IMR-90 (cell line): Measurements from ENCODE around the gene TPT1. TPM values are rescaled to one million over a fixed set of nuclear protein-coding genes. Genes with fewer than 3 reads are reported as not detected.

Source experiments
- ATAC-seq: fragments of 200-7000 bp; cut with Tn5 transposase; 2 replicates; pipeline ENCODE4 v1.9.1; 2020; ENCODE audit warnings: low read depth, mild to moderate bottlenecking, moderate library complexity
- BruUV-seq: library from RNA; stranded (reverse); fragments of 400-500 nt; replicated peaks from 2 replicates; lab custom pipeline; 2021; lab: Mats Ljungman, UMichigan
- CTCF ChIA-PET: fragments of 300-600 bp; formaldehyde crosslinking; extraction: SDS; loops from one replicate; lab custom pipeline; 2021; ENCODE audit warnings: antibody characterized with exemption; lab: Yijun Ruan, JAX
- POLR2A ChIA-PET: fragments of 300-600 bp; sonication (Branson Sonifier 250); formaldehyde crosslinking; loops from one replicate; lab custom pipeline; 2022; ENCODE audit warnings: antibody characterized with exemption; ENCODE audit not compliant: unreplicated experiment; lab: Charles Lee
- DNase-seq: peaks from one replicate; pipeline ENCODE4 v3.0.0; 2013
- H2AFZ ChIP-seq: replicated peaks from 2 replicates; pipeline ENCODE3; 2013; ENCODE audit warnings: low read length, mild to moderate bottlenecking; ENCODE audit not compliant: poor library complexity
- H2AK5ac ChIP-seq: 2 replicates; pipeline ENCODE4 v1.6.1; 2013; ENCODE audit warnings: low read depth, low read length, inconsistent platforms
- H2AK9ac ChIP-seq: replicated peaks from 2 replicates; pipeline ENCODE3; 2013; ENCODE audit warnings: mild to moderate bottlenecking, low read depth, low read length, moderate library complexity; ENCODE audit not compliant: poor library complexity
- H2BK120ac ChIP-seq: 2 replicates; pipeline ENCODE4 v1.6.1; 2013; ENCODE audit warnings: low read depth, low read length, inconsistent platforms
- H2BK15ac ChIP-seq: 3 replicates; pipeline ENCODE4 v1.6.1; 2013; ENCODE audit warnings: low read depth, low read length, inconsistent platforms
- H2BK20ac ChIP-seq: 2 replicates; pipeline ENCODE4 v1.6.1; 2013; ENCODE audit warnings: low read depth, mild to moderate bottlenecking, inconsistent platforms, low read length, moderate library complexity
- H2BK5ac ChIP-seq: 2 replicates; pipeline ENCODE4 v1.6.1; 2013; ENCODE audit warnings: mild to moderate bottlenecking, low read depth, low read length, inconsistent platforms; ENCODE audit not compliant: poor library complexity, severe bottlenecking
- H3K14ac ChIP-seq: replicated peaks from 2 replicates; pipeline ENCODE4 v1.6.1; 2013; ENCODE audit warnings: low read depth, low read length, inconsistent platforms
- H3K18ac ChIP-seq: 2 replicates; pipeline ENCODE4 v1.6.1; 2013; ENCODE audit warnings: low read depth, low read length, control low read depth
- H3K23ac ChIP-seq: 2 replicates; pipeline ENCODE4 v1.6.1; 2013; ENCODE audit warnings: low read depth, low read length, inconsistent platforms
- H3K27ac ChIP-seq: 2 replicates; pipeline ENCODE4 v1.5.1; 2013; ENCODE audit warnings: mild to moderate bottlenecking, control low read depth, low read length; ENCODE audit not compliant: insufficient read depth
- H3K27me3 ChIP-seq: 2 replicates; pipeline ENCODE4 v1.6.1; 2013; ENCODE audit warnings: low read length; ENCODE audit not compliant: control insufficient read depth, insufficient read depth
- H3K36me3 ChIP-seq: 2 replicates; pipeline ENCODE4 v1.6.1; 2013; ENCODE audit warnings: low read length, mixed read lengths; ENCODE audit not compliant: control insufficient read depth, insufficient read depth
- H3K4ac ChIP-seq: 2 replicates; pipeline ENCODE4 v1.6.1; 2013; ENCODE audit warnings: low read depth, low read length, inconsistent platforms
- H3K4me1 ChIP-seq: 2 replicates; pipeline ENCODE4 v1.6.1; 2013; ENCODE audit warnings: low read length, mixed read lengths; ENCODE audit not compliant: control insufficient read depth, insufficient read depth
- H3K4me2 ChIP-seq: 2 replicates; pipeline ENCODE4 v1.6.1; 2013; ENCODE audit warnings: low read depth, mild to moderate bottlenecking, control low read depth, low read length, moderate library complexity
- H3K4me3 ChIP-seq: 2 replicates; pipeline ENCODE4 v1.5.1; 2013; ENCODE audit warnings: low read depth, mild to moderate bottlenecking, control low read depth, low read length, moderate library complexity; ENCODE audit not compliant: insufficient read depth
- H3K56ac ChIP-seq: 2 replicates; pipeline ENCODE4 v1.6.1; 2013; ENCODE audit warnings: low read length, inconsistent platforms; ENCODE audit not compliant: insufficient read depth; ENCODE audit errors: extremely low read depth
- H3K79me1 ChIP-seq, 2 experiments: 2 replicates each; pipeline ENCODE4 v1.6.1; 2013; ENCODE audit warnings: low read length in 2 of 2, inconsistent platforms in 1 of 2, low read depth in 1 of 2
- H3K9ac ChIP-seq: 2 replicates; pipeline ENCODE4 v1.6.1; 2013; ENCODE audit warnings: low read depth, low read length, control low read depth
- H3K9me1 ChIP-seq: 2 replicates; pipeline ENCODE4 v1.6.1; 2013; ENCODE audit warnings: low read length, inconsistent platforms; ENCODE audit not compliant: insufficient read depth
- H3K9me3 ChIP-seq: 2 replicates; pipeline ENCODE4 v1.6.1; 2013; ENCODE audit warnings: low read length; ENCODE audit not compliant: control insufficient read depth, insufficient read depth
- H4K20me1 ChIP-seq: 2 replicates; pipeline ENCODE4 v1.6.1; 2013; ENCODE audit warnings: low read length, inconsistent platforms; ENCODE audit not compliant: insufficient read depth
- H4K5ac ChIP-seq: 2 replicates; pipeline ENCODE4 v1.6.1; 2013; ENCODE audit warnings: mild to moderate bottlenecking, low read depth, low read length, control low read depth
- H4K8ac ChIP-seq, 2 experiments: 2 replicates each; pipeline ENCODE4 v1.6.1; 2013; ENCODE audit warnings: low read depth in 2 of 2, low read length in 2 of 2, control low read depth in 1 of 2, inconsistent platforms in 1 of 2
- H4K91ac ChIP-seq: 2 replicates; pipeline ENCODE4 v1.6.1; 2013; ENCODE audit warnings: low read depth, low read length, inconsistent platforms; ENCODE audit not compliant: insufficient read depth
- MAFK ChIP-seq: IDR thresholded peaks from 2 replicates; pipeline ENCODE4 v1.6.1; 2012; ENCODE audit warnings: low read depth, low read length, improper control_type of control experiment
- MXI1 ChIP-seq: IDR thresholded peaks from 2 replicates; pipeline ENCODE4 v1.6.1; 2012; ENCODE audit warnings: low read depth, mild to moderate bottlenecking, low read length, moderate library complexity, borderline replicate concordance
- NFE2L2 ChIP-seq: fragments of 150-350 bp; IDR thresholded peaks from 2 replicates; pipeline ENCODE4 v1.6.1; 2016; ENCODE audit warnings: low read depth, mild to moderate bottlenecking, low read length
- RCOR1 ChIP-seq: IDR thresholded peaks from 2 replicates; pipeline ENCODE4 v1.6.1; 2012; ENCODE audit warnings: mild to moderate bottlenecking, low read length, improper control_type of control experiment; ENCODE audit not compliant: insufficient replicate concordance
- RFX5 ChIP-seq: IDR thresholded peaks from 2 replicates; pipeline ENCODE4 v1.8.0; 2012; ENCODE audit warnings: low read depth, mild to moderate bottlenecking, low read length, moderate library complexity
- WGBS, 2 experiments: methylation state at CpG; one replicate each; pipeline versions ENCODE4 v1.1.5 to v1.1.7; 2013; ENCODE audit warnings: missing lambda C conversion rate in 2 of 2; ENCODE audit not compliant: insufficient read length in 1 of 2; ENCODE audit errors: extremely low coverage in 2 of 2; 5-methylcytosine and 5-hydroxymethylcytosine counted together
- dilution Hi-C: fragments of 300-500 bp; cut with HindIII; formaldehyde crosslinking; loops from one replicate; pipeline ENCODE4 v1.14.3; 2018; ENCODE audit warnings: low sequenced_read_pairs; ENCODE audit not compliant: unreplicated experiment
- in situ Hi-C: fragments of 300-500 bp; cut with MboI; formaldehyde crosslinking; loops from 3 replicates; pipeline ENCODE4 v1.14.3; 2019; ENCODE audit warnings: low sequenced_read_pairs, inconsistent platforms, mixed read lengths
- intact Hi-C: fragments of 100-400 bp; cut with micrococcal nuclease; formaldehyde crosslinking; loops from 2 replicates; pipeline ENCODE4 v1.10.0; 2022
- polyA plus RNA-seq, 3 experiments: library from polyadenylated mRNA; depleted of rRNA; stranded (reverse); fragments of >200 nt; gene quantifications; 2 replicates each; pipeline ENCODE4 v1.2.3, GENCODE V29; 2012; ENCODE audit warnings: low replicate concordance in 1 of 3
- total RNA-seq: library from RNA; depleted of rRNA; stranded (reverse); fragments of >200 nt; gene quantifications from 2 replicates; pipeline ENCODE4 v1.2.3, GENCODE V29; 2012
- TF ChIP-seq, protein P1 (sequence below): fragments of 150-350 bp; IDR thresholded peaks from 2 replicates; pipeline ENCODE4 v1.6.1; 2017; ENCODE audit warnings: mild to moderate bottlenecking, antibody characterized with exemption, low read length, low read depth
- TF ChIP-seq, protein P2 (sequence below): fragments of 150-350 bp; IDR thresholded peaks from 2 replicates; pipeline ENCODE4 v1.6.1; 2016; ENCODE audit warnings: low read depth, mild to moderate bottlenecking, low read length, moderate library complexity, borderline replicate concordance

TPT1 gene
- total and polyA plus RNA-seq, 2 of the 4 experiments (the other 2 are of a cell fraction) = 1,663 to 2,665 TPM

DNA sequence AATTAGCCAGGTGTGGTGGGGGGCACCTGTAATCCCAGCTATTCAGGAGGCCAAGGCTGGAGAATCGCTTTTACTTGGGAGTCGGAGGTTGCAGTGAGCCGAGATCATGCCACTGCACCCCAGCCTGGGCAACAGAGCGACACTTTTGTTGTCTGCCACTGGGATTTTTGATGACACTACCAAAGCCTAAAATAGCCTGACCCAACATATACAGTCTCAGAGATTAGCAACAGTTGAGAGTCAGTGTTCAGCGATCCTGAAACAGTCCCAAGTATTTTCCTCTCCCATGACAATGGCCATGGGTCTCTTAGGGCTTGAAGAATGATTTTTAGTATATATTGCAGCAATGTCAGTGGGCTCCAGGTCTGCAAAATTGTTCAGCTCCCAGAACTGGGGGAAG, 44.3 kb upstream of the TPT1 start:
- H4K20me1 ChIP-seq = no peaks in the 10 kb centered on the region
- H3K4me1 ChIP-seq = no peaks in the 10 kb centered on the region
- intact Hi-C loops (no loop called here), in situ Hi-C loops (no loop called here), dilution Hi-C loops (no loop called here)
- no peak overlapping the region for H3K27ac ChIP-seq
- H2BK15ac ChIP-seq = no peak overlapping the region
- POLR2A ChIA-PET = no interaction called here
- H2AFZ ChIP-seq = no peak overlapping the region
- DNase-seq (no peak), ATAC-seq (no peak)
- H3K79me1 ChIP-seq = no peaks in the 10 kb centered on the region
- no peak overlapping the region for H3K4ac ChIP-seq
- H3K14ac ChIP-seq = no peak overlapping the region
- BruUV-seq = no TSS peak
- no peak overlapping the region for H2AK5ac ChIP-seq
- H4K91ac ChIP-seq = no peak overlapping the region
- H3K27me3 ChIP-seq = no peaks in the 10 kb centered on the region
- H3K36me3 ChIP-seq = peaks cover 12% of the 10 kb centered on the region
- H2BK5ac ChIP-seq = no peak overlapping the region
- no peak overlapping the region for H3K18ac ChIP-seq
- no peaks in the 10 kb centered on the region for H3K9me1 ChIP-seq
- H2BK120ac ChIP-seq = no peak overlapping the region
- no peak overlapping the region for H2AK9ac ChIP-seq
- H3K9me3 ChIP-seq = no peaks in the 10 kb centered on the region; the same call in 1 of the 2 replicates
- no peak overlapping the region for H3K56ac ChIP-seq
- no peak for TF ChIP-seq RFX5
- TF ChIP-seq NFE2L2 = no peak
- no peak for TF ChIP-seq MXI1
- TF ChIP-seq, protein P1, sequence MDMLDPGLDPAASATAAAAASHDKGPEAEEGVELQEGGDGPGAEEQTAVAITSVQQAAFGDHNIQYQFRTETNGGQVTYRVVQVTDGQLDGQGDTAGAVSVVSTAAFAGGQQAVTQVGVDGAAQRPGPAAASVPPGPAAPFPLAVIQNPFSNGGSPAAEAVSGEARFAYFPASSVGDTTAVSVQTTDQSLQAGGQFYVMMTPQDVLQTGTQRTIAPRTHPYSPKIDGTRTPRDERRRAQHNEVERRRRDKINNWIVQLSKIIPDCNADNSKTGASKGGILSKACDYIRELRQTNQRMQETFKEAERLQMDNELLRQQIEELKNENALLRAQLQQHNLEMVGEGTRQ = no peak
- no peak for TF ChIP-seq MAFK
- TF ChIP-seq RCOR1 = no peak
- TF ChIP-seq, protein P2, sequence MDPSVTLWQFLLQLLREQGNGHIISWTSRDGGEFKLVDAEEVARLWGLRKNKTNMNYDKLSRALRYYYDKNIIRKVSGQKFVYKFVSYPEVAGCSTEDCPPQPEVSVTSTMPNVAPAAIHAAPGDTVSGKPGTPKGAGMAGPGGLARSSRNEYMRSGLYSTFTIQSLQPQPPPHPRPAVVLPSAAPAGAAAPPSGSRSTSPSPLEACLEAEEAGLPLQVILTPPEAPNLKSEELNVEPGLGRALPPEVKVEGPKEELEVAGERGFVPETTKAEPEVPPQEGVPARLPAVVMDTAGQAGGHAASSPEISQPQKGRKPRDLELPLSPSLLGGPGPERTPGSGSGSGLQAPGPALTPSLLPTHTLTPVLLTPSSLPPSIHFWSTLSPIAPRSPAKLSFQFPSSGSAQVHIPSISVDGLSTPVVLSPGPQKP = no peak
- CTCF ChIA-PET = interaction anchor here (0.5 kb wide), 1 partner anchor 212 kb away, joined by 3 read pairs; no protein-coding TSS in a partner anchor
- no peak overlapping the region for H3K4me3 ChIP-seq
- no CpG with 5 or more reads among the region's 5 CpGs for WGBS, 2 experiments
- no peak overlapping the region for H2BK20ac ChIP-seq
- no peak overlapping the region for H3K4me2 ChIP-seq
- no peak overlapping the region for H4K8ac ChIP-seq
- H4K5ac ChIP-seq = no peak overlapping the region
- no peak overlapping the region for H3K23ac ChIP-seq
- no peak overlapping the region for H3K9ac ChIP-seq
